Thyroid gland (tissue), 4 donors: ENCODE measurements around the gene SEPSECS.

Experiments used
- CTCF ChIP-seq, 6 experiments: fragments of 200-600 bp in 3 of 6; fragments of 450-650 bp in 3 of 6; sonication (generic) in 3 of 6; IDR thresholded peaks; one replicate each; pipeline ENCODE4 v1.5.1; 2016 to 2019; ENCODE audit warnings: antibody characterized with exemption in 6 of 6, mild to moderate bottlenecking in 2 of 6, inconsistent platforms in 1 of 6, moderate library complexity in 1 of 6
- POLR2A ChIP-seq, 2 donors: fragments of 450-650 bp; IDR thresholded peaks; one replicate each; pipeline ENCODE4 v1.6.1; 2017; ENCODE audit warnings: antibody characterized with exemption in 2 of 2, mild to moderate bottlenecking in 2 of 2, moderate library complexity in 1 of 2

DNA sequence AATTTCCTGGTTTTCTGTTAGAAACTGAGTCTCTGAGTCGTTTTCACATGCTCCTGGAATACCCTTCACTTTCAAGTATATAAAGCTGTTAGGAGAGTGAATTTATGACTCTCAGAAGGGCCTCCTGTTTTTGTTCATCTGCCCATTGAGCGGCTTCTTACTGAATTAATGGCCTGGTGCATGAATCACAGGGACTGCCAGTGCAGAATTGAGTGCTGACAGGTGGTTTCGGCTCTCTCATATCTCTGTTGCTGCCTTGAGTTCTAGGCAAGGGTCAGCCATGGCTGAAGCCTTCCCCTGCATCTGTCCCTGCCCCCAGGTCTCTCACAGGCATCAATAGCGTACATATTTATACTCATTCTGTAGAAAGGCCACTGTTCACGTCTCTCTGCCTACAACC, 22.7 kb upstream of the SEPSECS start:
- TF ChIP-seq POLR2A (IDR thresholded peaks at IDR 0.05) = no peak
- TF ChIP-seq CTCF (IDR thresholded peaks at IDR 0.05) = no peak
